Endothelial cell of umbilical vein (primary cell): Measurements from ENCODE around the gene DHCR7. TPM values are rescaled to one million over a fixed set of nuclear protein-coding genes. Genes with fewer than 3 reads are reported as not detected.

ENCODE experiments used
- BruUV-seq: library from RNA; stranded (reverse); fragments of 400-500 nt; replicated peaks from 2 replicates; lab custom pipeline; 2021; lab: Mats Ljungman, UMichigan
- CTCF ChIA-PET: fragments of 300-600, 350-600 bp; sonication (Branson Sonifier 250); formaldehyde crosslinking; loops from one replicate; lab custom pipeline; 2021; ENCODE audit warnings: antibody characterized with exemption, inconsistent platforms; lab: Charles Lee
- POLR2A ChIA-PET: fragments of 300-600, 350-600 bp; sonication (Branson Sonifier 250); formaldehyde crosslinking; loops from one replicate; lab custom pipeline; 2021; ENCODE audit warnings: antibody characterized with exemption, inconsistent platforms; lab: Charles Lee
- DNase-seq: peaks from one replicate; pipeline ENCODE4 v3.0.0-alpha.2; 2011; ENCODE audit warnings: low read depth, low spot score
- FAIRE-seq: peaks from 2 replicates; lab custom pipeline; 2011; peaks lifted over from hg19 to GRCh38; lab: Jason Lieb, UNC
- H2AFZ ChIP-seq: 2 replicates; pipeline ENCODE4 v1.6.0; 2012; ENCODE audit warnings: low read depth, low read length, control low read depth, inconsistent platforms
- H3K27ac ChIP-seq: 2 replicates; pipeline ENCODE4 v1.5.1; 2011; ENCODE audit warnings: low read depth, mild to moderate bottlenecking, control low read depth, low read length, moderate library complexity; ENCODE audit not compliant: insufficient read depth
- H3K27me3 ChIP-seq, 2 experiments: 2 replicates each; pipeline versions ENCODE4 v1.6.0 to v1.6.1; 2011; ENCODE audit warnings: low read length in 2 of 2, mixed read lengths in 1 of 2; ENCODE audit not compliant: control insufficient read depth in 2 of 2, insufficient read depth in 2 of 2
- H3K36me3 ChIP-seq, 2 experiments: 2 replicates in 1 of 2; 3 replicates in 1 of 2; pipeline ENCODE4 v1.5.1; 2011; ENCODE audit warnings: low read length in 2 of 2, mild to moderate bottlenecking in 1 of 2, moderate library complexity in 1 of 2; ENCODE audit not compliant: control insufficient read depth in 2 of 2, insufficient read depth in 2 of 2; ENCODE audit errors: extremely low read depth in 1 of 2
- H3K4me1 ChIP-seq: 3 replicates; pipeline ENCODE4 v1.5.1; 2011; ENCODE audit warnings: mild to moderate bottlenecking, low read length; ENCODE audit not compliant: control insufficient read depth, insufficient read depth; ENCODE audit errors: extremely low read depth
- H3K4me2 ChIP-seq: 2 replicates; pipeline ENCODE4 v1.6.1; 2011; ENCODE audit warnings: low read length, control low read depth, mixed read lengths; ENCODE audit not compliant: insufficient read depth
- H3K4me3 ChIP-seq, 3 experiments: fragments of 200-600 bp in 1 of 3; sonication (generic), shearing (Covaris generic) in 1 of 3; replicated peaks in 1 of 3; 2 replicates each; pipeline ENCODE4 v1.5.1; 2011 to 2016; ENCODE audit warnings: control low read depth in 3 of 3, low read length in 3 of 3, mild to moderate bottlenecking in 2 of 3, inconsistent platforms in 1 of 3, low read depth in 1 of 3, moderate library complexity in 1 of 3; ENCODE audit not compliant: insufficient read depth in 1 of 3
- H3K79me2 ChIP-seq: 2 replicates; pipeline ENCODE4 v1.6.0; 2012; ENCODE audit warnings: low read length, inconsistent platforms; ENCODE audit not compliant: control insufficient read depth, insufficient read depth
- H3K9ac ChIP-seq: replicated peaks from 2 replicates; pipeline ENCODE3; 2011; ENCODE audit warnings: low read length, control low read depth; ENCODE audit not compliant: insufficient read depth; ENCODE audit errors: extremely low read depth
- H3K9me1 ChIP-seq: replicated peaks from 3 replicates; pipeline ENCODE4 v1.6.0; 2011; ENCODE audit warnings: mild to moderate bottlenecking, low read length; ENCODE audit not compliant: control insufficient read depth, insufficient read depth; ENCODE audit errors: extremely low read depth
- H3K9me3 ChIP-seq: replicated peaks from 2 replicates; pipeline ENCODE4 v1.5.1; 2012; ENCODE audit warnings: low read length, inconsistent platforms; ENCODE audit not compliant: control insufficient read depth, insufficient read depth
- H4K20me1 ChIP-seq: replicated peaks from 2 replicates; pipeline ENCODE3; 2011; ENCODE audit warnings: mild to moderate bottlenecking, low read length; ENCODE audit not compliant: control insufficient read depth, insufficient read depth; ENCODE audit errors: extremely low read depth
- EZH2 ChIP-seq: IDR thresholded peaks from 2 replicates; pipeline ENCODE4 v1.6.1; 2012; ENCODE audit warnings: borderline replicate concordance, low read depth, mild to moderate bottlenecking, moderate library complexity, low read length, inconsistent platforms; ENCODE audit not compliant: severe bottlenecking
- FOS ChIP-seq: IDR thresholded peaks from 2 replicates; pipeline ENCODE4 v1.6.1; 2011; ENCODE audit warnings: mild to moderate bottlenecking, low read length, moderate library complexity, borderline replicate concordance; ENCODE audit not compliant: insufficient read depth
- GATA2 ChIP-seq: IDR thresholded peaks from 2 replicates; pipeline ENCODE4 v1.7.0; 2011; ENCODE audit warnings: low read depth, mild to moderate bottlenecking, moderate library complexity, mixed read lengths, low read length; ENCODE audit not compliant: insufficient read length, insufficient read depth
- JUN ChIP-seq: IDR thresholded peaks from 2 replicates; pipeline ENCODE4 v1.6.1; 2011; ENCODE audit warnings: borderline replicate concordance, low read depth; ENCODE audit not compliant: insufficient read length, insufficient read depth
- MYC ChIP-seq: IDR thresholded peaks from one replicate; pipeline ENCODE4 v1.6.1; 2011; ENCODE audit warnings: mild to moderate bottlenecking, low read depth, low read length
- POLR2A ChIP-seq: IDR thresholded peaks from 2 replicates; pipeline ENCODE4 v1.6.1; 2012; ENCODE audit warnings: low read depth, mild to moderate bottlenecking, control low read depth, low read length
- POLR2AphosphoS5 ChIP-seq: IDR thresholded peaks from 2 replicates; pipeline ENCODE4 v1.6.1; 2012; ENCODE audit warnings: low read depth, mild to moderate bottlenecking, control low read depth, low read length, moderate library complexity; ENCODE audit not compliant: insufficient read depth
- dilution Hi-C: fragments of 300-500 bp; cut with MboI; formaldehyde crosslinking; loops from one replicate; pipeline ENCODE4 v1.15.0; 2019; ENCODE audit warnings: low sequenced_read_pairs; ENCODE audit not compliant: extremely low pct_ligation_motif_present
- intact Hi-C: fragments of 100-400 bp; cut with micrococcal nuclease; formaldehyde crosslinking; loops from one replicate; pipeline ENCODE4 v1.10.0; 2022
- polyA plus RNA-seq, 4 experiments: library from polyadenylated mRNA; depleted of rRNA in 3 of 4; stranded (reverse) in 3 of 4; unstranded in 1 of 4; fragments of >200 nt; gene quantifications; 2 replicates each; pipeline versions ENCODE4 v1.2.1 to v1.2.3, GENCODE V29; 2011 to 2012; ENCODE audit warnings: missing spikeins in 1 of 4
- total RNA-seq: library from RNA; stranded (reverse); gene quantifications from 2 replicates; pipeline ENCODE4 v1.2.3, GENCODE V29; 2021
- TF ChIP-seq, protein P1 (sequence below), 2 donors: IDR thresholded peaks; 1 replicate in 1 of 2; 2 replicates in 1 of 2; pipeline ENCODE4 v1.5.1; 2011; ENCODE audit warnings: low read length in 2 of 2, mild to moderate bottlenecking in 2 of 2, moderate library complexity in 2 of 2, control low read depth in 1 of 2, inconsistent platforms in 1 of 2, low read depth in 1 of 2; ENCODE audit not compliant: insufficient read depth in 1 of 2; ENCODE audit errors: extremely low read depth in 1 of 2
- TF ChIP-seq, protein P2 (sequence below): IDR thresholded peaks from 2 replicates; pipeline ENCODE4 v1.6.1; 2011; ENCODE audit not compliant: insufficient read depth, insufficient read length

DHCR7 gene
- total and polyA plus RNA-seq, 2 donors (not counting 3 experiments of a cell fraction or from before 2014, with no cell fraction given), result 171 to 175 TPM

DNA sequence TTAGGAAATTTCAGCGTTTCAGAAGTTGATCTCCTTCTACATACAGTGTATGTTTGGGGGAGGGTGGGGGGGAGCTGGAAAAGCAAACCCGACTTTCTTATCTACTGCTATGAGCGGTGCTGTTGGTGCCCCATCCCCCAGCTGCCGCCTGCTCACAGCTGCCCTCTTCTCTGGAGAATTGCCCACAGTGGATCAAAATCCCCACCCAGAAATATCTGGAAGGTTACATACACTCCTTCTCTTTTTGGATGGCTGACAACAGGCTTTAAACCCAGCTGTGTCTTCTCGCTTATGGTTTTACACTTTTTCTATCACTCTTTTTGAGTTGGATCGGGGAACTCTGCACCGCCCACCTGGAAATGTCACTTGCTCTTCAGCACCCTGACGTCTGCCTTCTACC is 56.4 kb downstream of the DHCR7 start:
- intact Hi-C loops, result no loop called here
- FAIRE-seq (no peak), DNase-seq (no peak)
- no peaks in the 10 kb centered on the region for H3K9me1 ChIP-seq
- no peak overlapping the region for H3K4me3 ChIP-seq
- no TSS peak for BruUV-seq
- H3K4me2 ChIP-seq, result no peak overlapping the region
- no peaks in the 10 kb centered on the region for H3K79me2 ChIP-seq
- dilution Hi-C loops, result no loop called here
- no peak overlapping the region for H3K27ac ChIP-seq
- CTCF ChIA-PET, result no interaction called here
- H3K4me1 ChIP-seq, result no peaks in the 10 kb centered on the region
- no peaks in the 10 kb centered on the region for H3K36me3 ChIP-seq
- H3K9ac ChIP-seq, result no peak overlapping the region
- no peaks in the 10 kb centered on the region for H3K9me3 ChIP-seq
- TF ChIP-seq, protein P1, sequence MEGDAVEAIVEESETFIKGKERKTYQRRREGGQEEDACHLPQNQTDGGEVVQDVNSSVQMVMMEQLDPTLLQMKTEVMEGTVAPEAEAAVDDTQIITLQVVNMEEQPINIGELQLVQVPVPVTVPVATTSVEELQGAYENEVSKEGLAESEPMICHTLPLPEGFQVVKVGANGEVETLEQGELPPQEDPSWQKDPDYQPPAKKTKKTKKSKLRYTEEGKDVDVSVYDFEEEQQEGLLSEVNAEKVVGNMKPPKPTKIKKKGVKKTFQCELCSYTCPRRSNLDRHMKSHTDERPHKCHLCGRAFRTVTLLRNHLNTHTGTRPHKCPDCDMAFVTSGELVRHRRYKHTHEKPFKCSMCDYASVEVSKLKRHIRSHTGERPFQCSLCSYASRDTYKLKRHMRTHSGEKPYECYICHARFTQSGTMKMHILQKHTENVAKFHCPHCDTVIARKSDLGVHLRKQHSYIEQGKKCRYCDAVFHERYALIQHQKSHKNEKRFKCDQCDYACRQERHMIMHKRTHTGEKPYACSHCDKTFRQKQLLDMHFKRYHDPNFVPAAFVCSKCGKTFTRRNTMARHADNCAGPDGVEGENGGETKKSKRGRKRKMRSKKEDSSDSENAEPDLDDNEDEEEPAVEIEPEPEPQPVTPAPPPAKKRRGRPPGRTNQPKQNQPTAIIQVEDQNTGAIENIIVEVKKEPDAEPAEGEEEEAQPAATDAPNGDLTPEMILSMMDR (IDR thresholded peaks at IDR 0.05; ENCODE audit: extremely low read depth in 1 of 2, insufficient read depth in 1 of 2, low read depth in 1 of 2, low read length in 2 of 2), result no peak
- TF ChIP-seq POLR2AphosphoS5 (no peak), FOS (no peak), GATA2 (no peak)
- H2AFZ ChIP-seq, result no peak overlapping the region
- no peaks in the 10 kb centered on the region for H3K27me3 ChIP-seq
- POLR2A ChIA-PET, result no interaction called here
- no peaks in the 10 kb centered on the region for H4K20me1 ChIP-seq

DNA sequence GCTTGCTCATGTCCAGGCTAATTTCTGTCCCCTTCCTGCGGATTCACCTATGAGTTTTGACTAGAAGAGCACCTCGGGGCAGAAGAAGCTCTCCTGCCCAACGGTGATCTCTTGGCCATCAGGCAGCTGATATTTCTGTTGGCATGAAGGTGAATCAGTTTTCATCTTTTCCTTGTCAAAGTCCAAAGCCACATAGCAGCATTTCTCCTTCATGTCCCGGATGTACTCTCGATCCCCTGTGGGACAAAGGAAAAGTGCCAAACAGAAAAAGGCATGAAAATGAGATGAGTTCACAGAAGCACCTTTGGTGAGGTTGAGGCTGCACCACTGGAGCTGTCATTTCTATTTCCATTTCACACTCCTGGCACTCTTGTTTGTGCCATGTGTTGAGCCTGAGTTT is 56.8 kb downstream of the DHCR7 start:
- no peak for DNase-seq
- dilution Hi-C loops, result no loop called here

More for the DNA sequence above, 56.8 kb downstream of the DHCR7 start:
- BruUV-seq, result no TSS peak
- Histone ChIP-seq H3K9ac (no peak overlapping the region), H2AFZ (no peak overlapping the region), H3K36me3 (no peaks in the 10 kb centered on the region), H3K4me3 (no peak overlapping the region), H3K9me3 (no peaks in the 10 kb centered on the region), H3K79me2 (no peaks in the 10 kb centered on the region), H3K4me2 (no peak overlapping the region), H3K27ac (no peak overlapping the region), H4K20me1 (no peaks in the 10 kb centered on the region), H3K27me3 (no peaks in the 10 kb centered on the region), H3K4me1 (no peaks in the 10 kb centered on the region), H3K9me1 (no peaks in the 10 kb centered on the region)
- no peak for TF ChIP-seq JUN
- TF ChIP-seq MYC, result no peak
- TF ChIP-seq, protein P1 (IDR thresholded peaks at IDR 0.05; ENCODE audit: extremely low read depth in 1 of 2, insufficient read depth in 1 of 2, low read depth in 1 of 2, low read length in 2 of 2), result no peak
- TF ChIP-seq POLR2AphosphoS5, result no peak
- no peak for TF ChIP-seq EZH2
- TF ChIP-seq, protein P2, sequence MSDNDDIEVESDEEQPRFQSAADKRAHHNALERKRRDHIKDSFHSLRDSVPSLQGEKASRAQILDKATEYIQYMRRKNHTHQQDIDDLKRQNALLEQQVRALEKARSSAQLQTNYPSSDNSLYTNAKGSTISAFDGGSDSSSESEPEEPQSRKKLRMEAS, result no peak
- no peak for TF ChIP-seq FOS
- TF ChIP-seq POLR2A, result no peak
- CTCF ChIA-PET, result no interaction called here
- intact Hi-C loops, result no loop called here
- POLR2A ChIA-PET, result no interaction called here
- FAIRE-seq, result no peak
